Fibroblast of skin of right quadriceps (primary cell): ENCODE measurements around the gene UBE3B.

Experiments
- DNase-seq: peaks from one replicate; pipeline ENCODE4 v3.0.0-alpha.2; 2013

The UBE3B gene

GRCh38 chr12:109501299-109501698 lies 23.9 kb downstream of the UBE3B start:
- no peak for DNase-seq

GRCh38 chr12:109502332-109502731 lies 24.9 kb downstream of the UBE3B start:
- no peak for DNase-seq

- no peak for DNase-seq
These were observed 26.2 kb downstream of the UBE3B start for GRCh38 chr12:109503611-109504010.

- DNase-seq, result no peak
These were observed 26.6 kb downstream of the UBE3B start for GRCh38 chr12:109504068-109504467.

GRCh38 chr12:109510196-109510595 lies 32.8 kb downstream of the UBE3B start:
- no peak for DNase-seq

GRCh38 chr12:109512608-109513007 lies 35.2 kb downstream of the UBE3B start:
- no peak for DNase-seq

- DNase-seq, result no peak
These were observed 35.6 kb downstream of the UBE3B start for GRCh38 chr12:109513051-109513450.

GRCh38 chr12:109513977-109514376 lies 36.5 kb downstream of the UBE3B start:
- no peak for DNase-seq

- no peak for DNase-seq
These were observed 40.2 kb downstream of the UBE3B start for GRCh38 chr12:109517619-109518018.

- DNase-seq, result peak; percentile 93
These were observed 41.6 kb downstream of the UBE3B start for GRCh38 chr12:109518820-109519665.

GRCh38 chr12:109519787-109520186 lies 42.4 kb downstream of the UBE3B start:
- no peak for DNase-seq

- DNase-seq, result no peak
These were observed 44.4 kb downstream of the UBE3B start for GRCh38 chr12:109521831-109522230.

GRCh38 chr12:109523071-109523470 lies 45.6 kb downstream of the UBE3B start:
- DNase-seq, result no peak

GRCh38 chr12:109523504-109523903 lies 46.1 kb downstream of the UBE3B start:
- DNase-seq, result no peak

- no peak for DNase-seq
These were observed 47.2 kb downstream of the UBE3B start for GRCh38 chr12:109524466-109525278.

GRCh38 chr12:109525279-109525585 lies 47.8 kb downstream of the UBE3B start:
- no peak for DNase-seq

- no peak for DNase-seq
These were observed 50.2 kb downstream of the UBE3B start for GRCh38 chr12:109527489-109528123.

- no peak for DNase-seq
These were observed 52.5 kb downstream of the UBE3B start for GRCh38 chr12:109529691-109530640.

- DNase-seq, result no peak
These were observed 54.0 kb downstream of the UBE3B start for GRCh38 chr12:109531411-109531810.

GRCh38 chr12:109532721-109533486 lies 55.5 kb downstream of the UBE3B start:
- no peak for DNase-seq

- DNase-seq, result no peak
These were observed 56.0 kb downstream of the UBE3B start for GRCh38 chr12:109533487-109533740.

GRCh38 chr12:109534456-109534855 lies 57.0 kb downstream of the UBE3B start:
- DNase-seq, result no peak
